GM06990 (cell line): Measurements from ENCODE around the gene MRPL44.

Experiments used
- DNase-seq: peaks from one replicate; pipeline ENCODE4 v3.0.0-alpha.2; 2011; ENCODE audit not compliant: insufficient read length; ENCODE audit errors: extremely low read depth
- H3K27me3 ChIP-seq: replicated peaks from 2 replicates; pipeline ENCODE4 v1.6.0; 2011; ENCODE audit warnings: low read length; ENCODE audit not compliant: control insufficient read depth, insufficient read depth
- H3K36me3 ChIP-seq: 2 replicates; pipeline ENCODE4 v1.5.1; 2011; ENCODE audit warnings: low read length; ENCODE audit not compliant: control insufficient read depth, insufficient read depth
- H3K4me3 ChIP-seq: replicated peaks from 2 replicates; pipeline ENCODE4 v1.5.1; 2011; ENCODE audit warnings: low read depth, mild to moderate bottlenecking, control low read depth, low read length
- TF ChIP-seq, protein P1 (sequence below): IDR thresholded peaks from 2 replicates; pipeline ENCODE4 v1.5.1; 2011; ENCODE audit warnings: low read length, control low read depth, mild to moderate bottlenecking, inconsistent platforms; ENCODE audit not compliant: insufficient read depth, poor library complexity, severe bottlenecking

Gene MRPL44

DNA sequence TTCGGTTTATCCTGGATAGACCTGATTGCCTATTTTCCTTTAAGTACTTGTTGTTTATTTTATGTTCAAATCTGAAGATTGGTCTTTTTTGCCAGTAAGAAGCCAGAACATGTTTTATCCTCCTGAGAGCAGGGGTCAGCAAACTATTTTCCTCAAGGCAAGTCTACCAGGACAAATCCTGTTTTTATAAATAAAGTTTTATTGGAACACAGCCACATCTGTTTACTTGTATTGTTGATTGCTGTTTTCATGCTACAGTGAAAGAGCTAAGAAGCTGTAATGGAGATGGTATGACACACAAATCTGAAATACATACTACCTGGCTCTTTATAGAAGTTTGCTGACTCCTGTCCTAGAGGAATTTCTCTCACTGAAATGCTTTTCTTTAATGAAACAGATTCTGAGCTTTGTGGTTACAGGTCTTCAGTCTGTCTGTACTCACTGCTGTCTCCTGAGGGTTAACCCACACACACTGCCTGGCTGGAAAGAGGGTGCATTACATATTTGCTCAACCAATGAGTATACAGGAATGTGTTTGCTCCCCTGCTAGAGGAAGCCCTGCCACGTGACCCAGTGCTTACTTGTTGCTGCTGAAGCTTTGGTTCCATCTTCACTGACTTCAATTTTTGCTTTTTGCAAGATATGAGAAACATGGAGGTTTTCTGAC is 22.6 kb downstream of the MRPL44 start:
- TF ChIP-seq, protein P1, sequence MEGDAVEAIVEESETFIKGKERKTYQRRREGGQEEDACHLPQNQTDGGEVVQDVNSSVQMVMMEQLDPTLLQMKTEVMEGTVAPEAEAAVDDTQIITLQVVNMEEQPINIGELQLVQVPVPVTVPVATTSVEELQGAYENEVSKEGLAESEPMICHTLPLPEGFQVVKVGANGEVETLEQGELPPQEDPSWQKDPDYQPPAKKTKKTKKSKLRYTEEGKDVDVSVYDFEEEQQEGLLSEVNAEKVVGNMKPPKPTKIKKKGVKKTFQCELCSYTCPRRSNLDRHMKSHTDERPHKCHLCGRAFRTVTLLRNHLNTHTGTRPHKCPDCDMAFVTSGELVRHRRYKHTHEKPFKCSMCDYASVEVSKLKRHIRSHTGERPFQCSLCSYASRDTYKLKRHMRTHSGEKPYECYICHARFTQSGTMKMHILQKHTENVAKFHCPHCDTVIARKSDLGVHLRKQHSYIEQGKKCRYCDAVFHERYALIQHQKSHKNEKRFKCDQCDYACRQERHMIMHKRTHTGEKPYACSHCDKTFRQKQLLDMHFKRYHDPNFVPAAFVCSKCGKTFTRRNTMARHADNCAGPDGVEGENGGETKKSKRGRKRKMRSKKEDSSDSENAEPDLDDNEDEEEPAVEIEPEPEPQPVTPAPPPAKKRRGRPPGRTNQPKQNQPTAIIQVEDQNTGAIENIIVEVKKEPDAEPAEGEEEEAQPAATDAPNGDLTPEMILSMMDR: no peak
- H3K4me3 ChIP-seq: no peak overlapping the region
- DNase-seq: no peak
- no peaks in the 10 kb centered on the region for H3K36me3 ChIP-seq
- H3K27me3 ChIP-seq: no peaks in the 10 kb centered on the region

DNA sequence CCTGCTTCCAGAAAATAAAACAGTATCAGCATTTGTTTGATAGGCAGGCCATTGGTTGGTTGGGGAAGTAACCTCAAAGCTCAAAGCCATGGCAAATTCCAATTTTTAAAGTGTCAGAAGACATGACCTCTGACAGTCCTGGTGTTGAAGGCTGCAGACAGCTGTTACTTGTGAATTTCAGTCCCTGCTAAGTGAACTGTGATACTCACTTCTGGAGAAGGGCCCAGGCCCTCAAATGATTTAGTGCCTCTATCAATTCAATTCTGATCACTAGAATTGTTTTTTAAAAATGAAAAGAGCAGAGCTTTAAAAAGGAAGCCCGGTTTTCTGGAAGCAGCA is 23.1 kb downstream of the MRPL44 start:
- TF ChIP-seq, protein P1: no peak
- Histone ChIP-seq H3K27me3 (no peaks in the 10 kb centered on the region), H3K4me3 (no peak overlapping the region), H3K36me3 (no peaks in the 10 kb centered on the region)
- DNase-seq: no peak

DNA sequence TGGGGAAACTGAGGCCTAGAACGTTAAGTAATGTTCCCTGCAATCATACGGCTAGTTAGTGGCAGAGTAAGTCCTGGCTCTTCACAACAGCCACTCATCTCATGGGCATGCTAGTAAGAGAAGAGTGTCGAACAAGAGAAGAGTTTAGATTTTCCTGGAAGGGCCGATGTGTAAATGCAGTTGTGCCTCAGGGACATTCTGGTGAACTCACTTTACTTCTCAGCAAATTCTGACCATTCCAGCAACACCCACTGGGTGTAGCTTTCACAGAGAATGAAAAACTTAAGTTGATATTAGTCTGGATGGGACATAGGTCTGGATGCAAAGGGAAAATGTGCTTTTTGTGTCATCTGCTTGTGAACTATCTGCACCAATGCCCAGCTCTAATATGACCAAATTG is 23.5 kb downstream of the MRPL44 start:
- no peak for DNase-seq
- TF ChIP-seq, protein P1: no peak
- Histone ChIP-seq H3K27me3 (no peaks in the 10 kb centered on the region), H3K4me3 (no peak overlapping the region), H3K36me3 (no peaks in the 10 kb centered on the region)

DNA sequence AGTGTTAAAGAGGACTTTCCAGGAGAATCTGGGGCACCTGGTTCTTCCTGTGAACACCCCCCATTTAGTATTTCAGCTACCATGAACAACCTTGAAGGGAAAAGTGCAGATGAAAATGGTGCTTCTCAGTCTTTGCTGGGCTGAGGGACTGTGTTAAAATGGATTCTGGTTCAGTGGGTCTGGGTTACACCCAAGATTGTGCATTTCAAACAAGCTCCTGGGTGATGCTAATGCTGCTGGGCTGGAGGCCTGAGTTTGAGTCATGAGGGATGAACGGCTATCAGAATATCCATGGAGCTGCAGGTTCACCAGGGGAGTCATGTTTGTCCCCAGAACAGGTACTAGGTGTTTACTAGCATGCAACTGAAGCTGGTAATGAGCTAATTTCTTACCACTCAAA is 24.0 kb downstream of the MRPL44 start:
- DNase-seq: no peak
- no peaks in the 10 kb centered on the region for H3K36me3 ChIP-seq
- H3K4me3 ChIP-seq: no peak overlapping the region
- TF ChIP-seq, protein P1: no peak
- H3K27me3 ChIP-seq: no peaks in the 10 kb centered on the region

DNA sequence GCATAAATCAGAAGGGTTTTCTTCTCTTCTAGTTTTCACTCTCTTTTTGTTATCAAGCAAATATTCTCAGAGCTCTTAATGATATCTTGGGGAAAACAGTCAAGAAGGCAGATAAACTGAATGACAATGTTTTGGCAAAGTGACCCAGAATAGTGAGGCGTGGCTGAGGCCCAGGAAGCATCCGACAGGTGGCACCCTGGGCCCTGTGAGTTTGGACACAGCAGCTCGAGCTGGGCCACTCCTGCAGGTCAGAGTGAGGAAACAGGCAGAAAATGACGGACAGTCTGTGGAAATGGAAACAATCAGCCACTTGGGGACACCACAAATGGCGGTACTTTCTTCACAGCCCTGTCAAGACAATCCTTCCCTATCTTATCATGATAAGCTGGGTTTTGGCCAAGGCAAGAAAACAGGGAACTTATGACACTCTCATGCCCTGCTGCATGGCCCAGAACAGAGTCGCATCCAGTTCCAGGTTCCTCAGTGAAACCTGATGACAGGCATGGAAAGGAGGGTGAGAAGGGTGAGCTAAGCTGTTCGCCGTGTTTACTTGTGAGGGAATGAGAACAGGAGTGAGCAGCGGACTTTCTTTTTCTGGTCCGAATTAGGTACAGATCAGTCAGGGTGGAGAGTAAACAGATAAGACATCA is 32.1 kb downstream of the MRPL44 start:
- Histone ChIP-seq H3K36me3 (no peaks in the 10 kb centered on the region), H3K27me3 (no peaks in the 10 kb centered on the region; the same call in 1 of the 2 replicates), H3K4me3 (no peak overlapping the region)
- TF ChIP-seq, protein P1: peak; percentile 38
- no peak for DNase-seq
